BE2C (cell line): ENCODE measurements around the gene NBAS.

Experiments used
- DNase-seq: peaks from one replicate; pipeline ENCODE4 v3.0.0-alpha.2; 2020
- H3K27me3 ChIP-seq: fragments of 250-450 bp; sonication (Bioruptor Pico); 2 replicates; pipeline ENCODE4 v1.5.1; 2020; ENCODE audit warnings: mild to moderate bottlenecking
- H3K36me3 ChIP-seq: fragments of 250-450 bp; sonication (Bioruptor Pico); 2 replicates; pipeline ENCODE4 v1.5.1; 2020; ENCODE audit warnings: mild to moderate bottlenecking
- H3K4me1 ChIP-seq: fragments of 250-450 bp; sonication (Bioruptor Pico); 2 replicates; pipeline ENCODE4 v1.5.1; 2020
- H3K4me3 ChIP-seq: 2 replicates; pipeline ENCODE4 v1.5.1; 2011; ENCODE audit warnings: low read depth, low read length
- H3K9me3 ChIP-seq: fragments of 250-450 bp; sonication (Bioruptor Pico); 2 replicates; pipeline ENCODE4 v1.5.1; 2020
- TF ChIP-seq, protein P1 (sequence below): IDR thresholded peaks from 2 replicates; pipeline ENCODE4 v1.5.1; 2012; ENCODE audit warnings: mild to moderate bottlenecking, low read depth, low read length

NBAS gene

GRCh38 chr2:15364561-15364960, 196.6 kb downstream of the NBAS start:
- no peak for DNase-seq
- Histone ChIP-seq H3K4me1 (no peaks in the 10 kb centered on the region; the same call in 1 of the 2 replicates), H3K4me3 (no peak overlapping the region), H3K27me3 (no peaks in the 10 kb centered on the region), H3K9me3 (no peaks in the 10 kb centered on the region), H3K36me3 (no peaks in the 10 kb centered on the region)
- TF ChIP-seq, protein P1, sequence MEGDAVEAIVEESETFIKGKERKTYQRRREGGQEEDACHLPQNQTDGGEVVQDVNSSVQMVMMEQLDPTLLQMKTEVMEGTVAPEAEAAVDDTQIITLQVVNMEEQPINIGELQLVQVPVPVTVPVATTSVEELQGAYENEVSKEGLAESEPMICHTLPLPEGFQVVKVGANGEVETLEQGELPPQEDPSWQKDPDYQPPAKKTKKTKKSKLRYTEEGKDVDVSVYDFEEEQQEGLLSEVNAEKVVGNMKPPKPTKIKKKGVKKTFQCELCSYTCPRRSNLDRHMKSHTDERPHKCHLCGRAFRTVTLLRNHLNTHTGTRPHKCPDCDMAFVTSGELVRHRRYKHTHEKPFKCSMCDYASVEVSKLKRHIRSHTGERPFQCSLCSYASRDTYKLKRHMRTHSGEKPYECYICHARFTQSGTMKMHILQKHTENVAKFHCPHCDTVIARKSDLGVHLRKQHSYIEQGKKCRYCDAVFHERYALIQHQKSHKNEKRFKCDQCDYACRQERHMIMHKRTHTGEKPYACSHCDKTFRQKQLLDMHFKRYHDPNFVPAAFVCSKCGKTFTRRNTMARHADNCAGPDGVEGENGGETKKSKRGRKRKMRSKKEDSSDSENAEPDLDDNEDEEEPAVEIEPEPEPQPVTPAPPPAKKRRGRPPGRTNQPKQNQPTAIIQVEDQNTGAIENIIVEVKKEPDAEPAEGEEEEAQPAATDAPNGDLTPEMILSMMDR = no peak

GRCh38 chr2:15363734-15364133, 197.4 kb downstream of the NBAS start:
- DNase-seq = no peak
- no peaks in the 10 kb centered on the region for H3K36me3 ChIP-seq
- no peaks in the 10 kb centered on the region for H3K9me3 ChIP-seq
- TF ChIP-seq, protein P1 = no peak
- H3K4me1 ChIP-seq = no peaks in the 10 kb centered on the region
- H3K4me3 ChIP-seq = no peak overlapping the region
- H3K27me3 ChIP-seq = no peaks in the 10 kb centered on the region

GRCh38 chr2:15363142-15363541, 198.0 kb downstream of the NBAS start:
- Histone ChIP-seq H3K4me1 (no peaks in the 10 kb centered on the region), H3K4me3 (no peak overlapping the region), H3K27me3 (no peaks in the 10 kb centered on the region), H3K9me3 (no peaks in the 10 kb centered on the region), H3K36me3 (no peaks in the 10 kb centered on the region; the same call in 1 of the 2 replicates)
- no peak for DNase-seq
- TF ChIP-seq, protein P1 = no peak

GRCh38 chr2:15359716-15360531, 201.2 kb downstream of the NBAS start:
- TF ChIP-seq, protein P1 = no peak

DNA sequence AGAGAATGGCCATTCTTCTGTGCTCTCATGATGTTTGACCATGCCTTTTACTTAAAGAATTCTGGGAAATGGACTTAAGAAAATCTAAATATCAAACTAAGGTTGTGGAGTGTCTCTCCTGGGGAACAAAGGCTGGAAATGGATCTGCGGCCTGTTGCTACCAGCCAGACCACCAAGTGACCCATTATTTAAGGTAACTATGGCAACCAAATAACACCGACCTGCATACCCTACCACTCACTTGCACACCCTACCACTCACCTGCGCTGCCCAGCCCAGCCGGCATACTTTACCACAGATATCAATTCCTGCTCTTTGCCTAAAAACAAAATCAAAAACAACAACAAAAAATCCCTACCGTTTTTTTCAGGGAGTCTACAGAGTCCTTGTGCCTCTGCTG, 203.2 kb downstream of the NBAS start:
- Histone ChIP-seq H3K4me1 (peaks cover 3% of the 10 kb centered on the region; the same call in 1 of the 2 replicates), H3K4me3 (no peak overlapping the region), H3K27me3 (no peaks in the 10 kb centered on the region), H3K9me3 (no peaks in the 10 kb centered on the region), H3K36me3 (peaks cover 4% of the 10 kb centered on the region; the same call in 1 of the 2 replicates)
- no peak for DNase-seq
- TF ChIP-seq, protein P1 = no peak

More at GRCh38 chr2:15359716-15360531, 201.2 kb downstream of the NBAS start:
- no peak for DNase-seq
- Histone ChIP-seq H3K36me3 (peaks cover 4% of the 10 kb centered on the region; the same call in 1 of the 2 replicates), H3K27me3 (no peaks in the 10 kb centered on the region), H3K4me1 (no peaks in the 10 kb centered on the region), H3K9me3 (no peaks in the 10 kb centered on the region), H3K4me3 (no peak overlapping the region)

GRCh38 chr2:15357186-15357585, 203.9 kb downstream of the NBAS start:
- Histone ChIP-seq H3K36me3 (peaks cover 10% of the 10 kb centered on the region), H3K4me1 (peaks cover 3% of the 10 kb centered on the region; the same call in 1 of the 2 replicates), H3K27me3 (no peaks in the 10 kb centered on the region), H3K4me3 (no peak overlapping the region), H3K9me3 (no peaks in the 10 kb centered on the region)
- TF ChIP-seq, protein P1 = no peak
- DNase-seq = no peak
